Astrocyte (in vitro differentiated cells and primary cell): ENCODE data around the gene DCST1. TPM values are rescaled to one million over a fixed set of nuclear protein-coding genes. Genes with fewer than 3 reads are reported as not detected.

Experiments
- DNase-seq: peaks from one replicate; pipeline ENCODE4 v3.0.0-alpha.2; 2010; ENCODE audit warnings: low read depth
- FAIRE-seq: peaks from 2 replicates; lab custom pipeline; 2011; peaks lifted over from hg19 to GRCh38; lab: Jason Lieb, UNC
- H2AFZ ChIP-seq: 2 replicates; pipeline ENCODE4 v1.6.0; 2012; ENCODE audit warnings: low read depth, low read length, inconsistent platforms
- H3K27ac ChIP-seq: 2 replicates; pipeline ENCODE4 v1.5.1; 2011; ENCODE audit warnings: low read depth, low read length, inconsistent platforms
- H3K27me3 ChIP-seq: 2 replicates; pipeline ENCODE4 v1.6.0; 2011; ENCODE audit warnings: low read length, inconsistent platforms; ENCODE audit not compliant: insufficient read depth
- H3K36me3 ChIP-seq: 2 replicates; pipeline ENCODE4 v1.5.1; 2011; ENCODE audit warnings: low read length, inconsistent platforms; ENCODE audit not compliant: insufficient read depth
- H3K4me1 ChIP-seq: 2 replicates; pipeline ENCODE4 v1.5.1; 2011; ENCODE audit warnings: low read length, inconsistent platforms; ENCODE audit not compliant: insufficient read depth
- H3K4me2 ChIP-seq: 2 replicates; pipeline ENCODE4 v1.6.0; 2012; ENCODE audit warnings: low read length, inconsistent platforms
- H3K4me3 ChIP-seq: 2 replicates; pipeline ENCODE4 v1.5.1; 2011; ENCODE audit warnings: low read depth, mild to moderate bottlenecking, low read length, inconsistent platforms; ENCODE audit not compliant: insufficient read depth
- H3K79me2 ChIP-seq: 2 replicates; pipeline ENCODE4 v1.6.0; 2012; ENCODE audit warnings: mild to moderate bottlenecking, low read length, inconsistent platforms; ENCODE audit not compliant: insufficient read depth
- H3K9ac ChIP-seq: 2 replicates; pipeline ENCODE4 v1.6.0; 2012; ENCODE audit warnings: mild to moderate bottlenecking, low read length, inconsistent platforms
- H3K9me3 ChIP-seq: 2 replicates; pipeline ENCODE4 v1.5.1; 2012; ENCODE audit warnings: low read depth, mild to moderate bottlenecking, low read length, inconsistent platforms; ENCODE audit not compliant: insufficient read depth
- H4K20me1 ChIP-seq: 2 replicates; pipeline ENCODE4 v1.6.0; 2012; ENCODE audit warnings: low read length, inconsistent platforms; ENCODE audit not compliant: insufficient read depth
- H3K27ac Mint-ChIP-seq: one replicate; pipeline ENCODE4 v1.8.0; 2021; ENCODE audit warnings: mild to moderate bottlenecking, mixed read lengths; ENCODE audit not compliant: unreplicated experiment
- H3K27me3 Mint-ChIP-seq: one replicate; pipeline ENCODE4 v1.8.0; 2021; ENCODE audit warnings: low read depth, mixed read lengths; ENCODE audit not compliant: unreplicated experiment
- H3K36me3 Mint-ChIP-seq: one replicate; pipeline ENCODE4 v1.8.0; 2021; ENCODE audit warnings: low read depth, mixed read lengths; ENCODE audit not compliant: unreplicated experiment
- H3K4me1 Mint-ChIP-seq: one replicate; pipeline ENCODE4 v1.8.0; 2021; ENCODE audit warnings: low read depth, mixed read lengths; ENCODE audit not compliant: unreplicated experiment
- H3K4me3 Mint-ChIP-seq: one replicate; pipeline ENCODE4 v1.8.0; 2021; ENCODE audit warnings: mild to moderate bottlenecking, moderate library complexity, mixed read lengths; ENCODE audit not compliant: unreplicated experiment
- H3K9me3 Mint-ChIP-seq: one replicate; pipeline ENCODE4 v1.8.0; 2021; ENCODE audit warnings: mild to moderate bottlenecking, mixed read lengths; ENCODE audit not compliant: unreplicated experiment
- EZH2 ChIP-seq: IDR thresholded peaks from 2 replicates; pipeline ENCODE4 v1.6.1; 2012; ENCODE audit warnings: mild to moderate bottlenecking, low read length, inconsistent platforms; ENCODE audit not compliant: insufficient read depth
- total RNA-seq: library from RNA; stranded (reverse); gene quantifications from 2 replicates; pipeline ENCODE4 v1.2.1, GENCODE V29; 2021
- TF ChIP-seq, protein P1 (sequence below): IDR thresholded peaks from 2 replicates; pipeline ENCODE4 v1.5.1; 2011; ENCODE audit warnings: low read depth, mild to moderate bottlenecking, inconsistent platforms, low read length, moderate library complexity; ENCODE audit not compliant: insufficient read depth

Gene DCST1
- total RNA-seq, 1 donor from 2014 or later = not detected

DNA sequence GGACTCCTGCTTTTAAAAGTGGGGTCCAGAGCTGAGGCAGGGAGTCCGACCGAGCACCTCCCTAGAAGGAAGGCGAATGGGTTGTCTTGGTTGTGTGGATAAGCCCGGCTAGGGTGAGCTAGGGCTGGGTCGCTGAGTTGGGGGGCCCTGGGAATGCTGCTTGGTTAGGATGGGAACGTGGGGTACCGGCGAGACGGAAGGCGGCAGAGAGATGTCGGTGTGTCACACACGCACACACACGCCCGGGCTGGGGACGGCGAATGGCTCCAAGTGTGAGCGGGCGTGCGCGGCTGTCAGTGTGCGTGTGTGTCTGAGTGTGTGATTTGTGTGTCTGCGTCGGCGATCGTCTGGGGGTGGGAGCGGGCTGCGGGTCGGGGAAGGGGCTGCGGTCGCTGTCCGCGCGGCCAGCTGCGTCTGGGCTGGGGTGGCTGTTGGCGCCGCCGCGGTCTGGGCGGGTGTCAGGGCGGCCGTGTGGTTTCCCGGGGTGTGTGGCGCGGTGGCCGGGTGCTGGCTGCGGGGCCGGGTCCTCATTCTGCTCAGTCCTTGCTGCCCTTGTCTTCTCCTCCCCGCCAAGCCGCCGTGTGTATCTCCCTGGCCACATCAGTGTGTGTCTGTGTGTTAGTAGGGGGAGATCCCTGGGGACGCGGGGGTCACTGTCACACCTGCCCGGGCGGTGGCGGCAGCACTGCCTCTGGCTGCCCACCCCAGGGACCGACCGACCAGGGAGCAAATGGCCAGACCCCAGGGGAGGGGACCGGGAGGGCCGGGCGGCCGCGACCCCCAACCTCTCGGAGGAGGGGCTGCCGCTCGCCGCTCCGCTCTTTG, 46.1 kb downstream of the DCST1 start:
- no peaks in the 10 kb centered on the region for H3K36me3 ChIP-seq
- H3K36me3 Mint-ChIP-seq = peaks cover 4% of the 10 kb centered on the region
- no peak overlapping the region for H2AFZ ChIP-seq
- peak overlapping the region; percentile 88 for H3K4me3 Mint-ChIP-seq
- H3K9ac ChIP-seq = no peak overlapping the region
- no peaks in the 10 kb centered on the region for H3K9me3 ChIP-seq
- peak overlapping the region; percentile 77 for H3K4me2 ChIP-seq
- H3K27me3 ChIP-seq = peaks cover 49% of the 10 kb centered on the region
- peak overlapping the region; percentile 55 for H3K27ac Mint-ChIP-seq
- H3K27ac ChIP-seq = no peak overlapping the region
- no peak overlapping the region for H3K4me3 ChIP-seq
- peaks cover 46% of the 10 kb centered on the region for H3K27me3 Mint-ChIP-seq
- no peak for DNase-seq
- TF ChIP-seq, protein P1, sequence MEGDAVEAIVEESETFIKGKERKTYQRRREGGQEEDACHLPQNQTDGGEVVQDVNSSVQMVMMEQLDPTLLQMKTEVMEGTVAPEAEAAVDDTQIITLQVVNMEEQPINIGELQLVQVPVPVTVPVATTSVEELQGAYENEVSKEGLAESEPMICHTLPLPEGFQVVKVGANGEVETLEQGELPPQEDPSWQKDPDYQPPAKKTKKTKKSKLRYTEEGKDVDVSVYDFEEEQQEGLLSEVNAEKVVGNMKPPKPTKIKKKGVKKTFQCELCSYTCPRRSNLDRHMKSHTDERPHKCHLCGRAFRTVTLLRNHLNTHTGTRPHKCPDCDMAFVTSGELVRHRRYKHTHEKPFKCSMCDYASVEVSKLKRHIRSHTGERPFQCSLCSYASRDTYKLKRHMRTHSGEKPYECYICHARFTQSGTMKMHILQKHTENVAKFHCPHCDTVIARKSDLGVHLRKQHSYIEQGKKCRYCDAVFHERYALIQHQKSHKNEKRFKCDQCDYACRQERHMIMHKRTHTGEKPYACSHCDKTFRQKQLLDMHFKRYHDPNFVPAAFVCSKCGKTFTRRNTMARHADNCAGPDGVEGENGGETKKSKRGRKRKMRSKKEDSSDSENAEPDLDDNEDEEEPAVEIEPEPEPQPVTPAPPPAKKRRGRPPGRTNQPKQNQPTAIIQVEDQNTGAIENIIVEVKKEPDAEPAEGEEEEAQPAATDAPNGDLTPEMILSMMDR = no peak
- TF ChIP-seq EZH2 = peak; percentile 80
- H3K4me1 ChIP-seq = peaks cover 21% of the 10 kb centered on the region
- no peak for FAIRE-seq
- H3K79me2 ChIP-seq = no peaks in the 10 kb centered on the region
- no peaks in the 10 kb centered on the region for H3K9me3 Mint-ChIP-seq
- peaks cover 13% of the 10 kb centered on the region for H4K20me1 ChIP-seq
- H3K4me1 Mint-ChIP-seq = peaks cover 12% of the 10 kb centered on the region

- H3K79me2 ChIP-seq = no peaks in the 10 kb centered on the region
- H3K27me3 ChIP-seq = peaks cover 43% of the 10 kb centered on the region
- H3K4me2 ChIP-seq = peak overlapping the region; percentile 77
- Mint-ChIP-seq H3K4me3 (no peak overlapping the region), H3K36me3 (peaks cover 4% of the 10 kb centered on the region), H3K27me3 (peaks cover 40% of the 10 kb centered on the region), H3K4me1 (peaks cover 13% of the 10 kb centered on the region), H3K27ac (no peak overlapping the region), H3K9me3 (no peaks in the 10 kb centered on the region)
- peaks cover 13% of the 10 kb centered on the region for H4K20me1 ChIP-seq
- DNase-seq (no peak), FAIRE-seq (no peak)
- no peak overlapping the region for H3K27ac ChIP-seq
- H3K9ac ChIP-seq = no peak overlapping the region
- TF ChIP-seq, protein P1 = no peak
- TF ChIP-seq EZH2 = peak; percentile 28
- peaks cover 24% of the 10 kb centered on the region for H3K4me1 ChIP-seq
- H3K9me3 ChIP-seq = no peaks in the 10 kb centered on the region
- no peak overlapping the region for H2AFZ ChIP-seq
- no peaks in the 10 kb centered on the region for H3K36me3 ChIP-seq
- no peak overlapping the region for H3K4me3 ChIP-seq
These were observed 46.9 kb downstream of the DCST1 start for GRCh38 chr1:155080312-155081228.
